Measurements from ENCODE around the gene JAM3.
"Not testable (repeated sequence)": the region's sequence is repeated elsewhere in the genome, so short reads cannot be mapped to it uniquely, and the experiment has no call there.

The JAM3 gene

DNA sequence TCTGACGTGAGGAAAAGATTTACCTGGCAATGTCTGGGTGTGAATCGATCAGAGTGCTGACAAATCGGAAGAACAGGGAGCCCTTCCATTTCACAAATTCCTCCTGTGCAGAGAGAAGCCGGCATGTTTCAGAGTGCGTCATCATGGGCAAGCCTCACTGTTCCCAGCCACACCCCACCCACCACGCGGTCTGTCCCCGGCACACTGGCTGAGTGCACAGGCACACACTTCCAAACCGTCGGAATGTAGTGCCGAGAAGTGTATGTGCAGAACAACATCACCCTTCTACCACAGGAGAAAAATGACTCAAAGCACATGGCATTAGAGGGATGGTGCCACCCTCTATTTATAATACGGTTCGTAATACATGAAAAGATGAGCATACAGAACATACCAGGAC lies 107.4 kb downstream of the JAM3 start:
- no peak for DNase-seq
- TF ChIP-seq, protein P1, sequence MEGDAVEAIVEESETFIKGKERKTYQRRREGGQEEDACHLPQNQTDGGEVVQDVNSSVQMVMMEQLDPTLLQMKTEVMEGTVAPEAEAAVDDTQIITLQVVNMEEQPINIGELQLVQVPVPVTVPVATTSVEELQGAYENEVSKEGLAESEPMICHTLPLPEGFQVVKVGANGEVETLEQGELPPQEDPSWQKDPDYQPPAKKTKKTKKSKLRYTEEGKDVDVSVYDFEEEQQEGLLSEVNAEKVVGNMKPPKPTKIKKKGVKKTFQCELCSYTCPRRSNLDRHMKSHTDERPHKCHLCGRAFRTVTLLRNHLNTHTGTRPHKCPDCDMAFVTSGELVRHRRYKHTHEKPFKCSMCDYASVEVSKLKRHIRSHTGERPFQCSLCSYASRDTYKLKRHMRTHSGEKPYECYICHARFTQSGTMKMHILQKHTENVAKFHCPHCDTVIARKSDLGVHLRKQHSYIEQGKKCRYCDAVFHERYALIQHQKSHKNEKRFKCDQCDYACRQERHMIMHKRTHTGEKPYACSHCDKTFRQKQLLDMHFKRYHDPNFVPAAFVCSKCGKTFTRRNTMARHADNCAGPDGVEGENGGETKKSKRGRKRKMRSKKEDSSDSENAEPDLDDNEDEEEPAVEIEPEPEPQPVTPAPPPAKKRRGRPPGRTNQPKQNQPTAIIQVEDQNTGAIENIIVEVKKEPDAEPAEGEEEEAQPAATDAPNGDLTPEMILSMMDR (IDR thresholded peaks at IDR 0.05; ENCODE audit: low read depth, low read length), result no peak
- Histone ChIP-seq H3K9me3 (no peaks in the 10 kb centered on the region), H3K4me3 (ENCODE audit: low read depth, low read length) (no peak overlapping the region), H3K4me1 (no peaks in the 10 kb centered on the region), H3K27me3 (no peaks in the 10 kb centered on the region), H3K36me3 (peaks cover 77% of the 10 kb centered on the region)

DNA sequence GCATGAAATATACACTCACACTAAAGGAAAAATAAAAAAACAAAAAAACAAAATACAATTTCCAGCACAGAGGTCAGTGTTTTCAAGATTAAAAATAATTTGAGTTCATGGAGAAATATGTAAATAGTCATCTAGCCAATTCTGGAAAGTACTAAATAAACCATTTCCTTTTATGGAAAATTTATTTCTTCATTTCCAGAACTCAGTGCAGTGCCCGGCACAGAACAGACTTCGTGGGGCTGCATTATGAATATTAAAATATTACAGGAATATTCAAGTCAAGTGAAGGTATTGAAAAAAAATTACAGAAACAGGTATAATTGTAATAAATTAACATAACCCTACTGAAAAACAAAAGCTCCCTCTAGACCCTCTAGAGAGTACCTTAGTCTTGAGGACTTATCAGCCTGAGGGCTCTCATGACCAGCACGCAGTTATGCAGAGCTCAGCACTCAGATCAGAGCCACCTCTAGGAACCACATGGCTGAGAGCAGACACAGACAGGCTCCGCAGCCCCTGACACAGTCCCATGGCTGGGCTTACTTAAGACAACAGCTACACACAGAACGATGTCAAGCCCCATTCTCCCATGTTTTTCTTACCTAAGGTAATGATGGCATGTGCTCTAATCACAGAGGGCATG lies 109.3 kb downstream of the JAM3 start:
- TF ChIP-seq, protein P1 (IDR thresholded peaks at IDR 0.05; ENCODE audit: low read depth, low read length), result no peak
- H3K9me3 ChIP-seq, result no peaks in the 10 kb centered on the region
- H3K4me3 ChIP-seq (ENCODE audit: low read depth, low read length), result no peak overlapping the region
- peaks cover 75% of the 10 kb centered on the region for H3K36me3 ChIP-seq
- H3K4me1 ChIP-seq, result no peaks in the 10 kb centered on the region
- no peaks in the 10 kb centered on the region for H3K27me3 ChIP-seq
- no peak for DNase-seq

- H3K27me3 ChIP-seq, result no peaks in the 10 kb centered on the region
- H3K4me3 ChIP-seq (ENCODE audit: low read depth, low read length), result no peak overlapping the region
- H3K36me3 ChIP-seq, result peaks cover 72% of the 10 kb centered on the region
- TF ChIP-seq, protein P1 (IDR thresholded peaks at IDR 0.05; ENCODE audit: low read depth, low read length), result no peak
- DNase-seq, result no peak
- H3K4me1 ChIP-seq, result no peaks in the 10 kb centered on the region
- H3K9me3 ChIP-seq, result no peaks in the 10 kb centered on the region
These were observed 112.8 kb downstream of the JAM3 start for GRCh38 chr11:134181707-134182106.

DNA sequence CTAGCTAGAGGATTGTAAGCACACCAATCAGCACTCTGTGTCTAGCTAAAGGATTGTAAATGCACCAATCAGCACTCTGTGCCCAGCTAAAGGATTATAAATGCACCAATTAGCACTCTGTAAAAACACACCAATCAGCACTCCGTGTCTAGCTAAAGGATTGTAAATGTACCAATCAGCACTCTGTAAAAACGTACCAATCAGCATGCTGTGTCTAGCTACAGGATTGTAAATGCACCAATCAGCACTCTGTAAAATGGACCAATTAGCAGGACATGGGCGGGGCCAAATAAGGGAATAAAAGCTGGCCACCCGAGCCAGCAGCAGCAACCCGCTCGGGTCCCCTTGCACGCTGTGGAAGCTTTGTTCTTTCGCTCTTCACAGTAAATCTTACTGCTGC lies 119.2 kb downstream of the JAM3 start:
- peaks cover 86% of the 10 kb centered on the region for H3K36me3 ChIP-seq
- H3K4me1 ChIP-seq, result not testable (repeated sequence)

GRCh38 chr11:134196756-134197155 lies 127.9 kb downstream of the JAM3 start:
- no peaks in the 10 kb centered on the region for H3K9me3 ChIP-seq
- no peak for DNase-seq
- TF ChIP-seq, protein P1 (IDR thresholded peaks at IDR 0.05; ENCODE audit: low read depth, low read length), result no peak
- no peaks in the 10 kb centered on the region for H3K4me1 ChIP-seq
- peaks cover 77% of the 10 kb centered on the region for H3K36me3 ChIP-seq
- no peaks in the 10 kb centered on the region for H3K27me3 ChIP-seq
- no peak overlapping the region for H3K4me3 ChIP-seq (ENCODE audit: low read depth, low read length)

More for the DNA sequence above, 119.2 kb downstream of the JAM3 start:
- not testable (repeated sequence) for DNase-seq; H3K27me3 ChIP-seq; H3K9me3 ChIP-seq; H3K4me3 ChIP-seq (ENCODE audit: low read depth, low read length)

DNA sequence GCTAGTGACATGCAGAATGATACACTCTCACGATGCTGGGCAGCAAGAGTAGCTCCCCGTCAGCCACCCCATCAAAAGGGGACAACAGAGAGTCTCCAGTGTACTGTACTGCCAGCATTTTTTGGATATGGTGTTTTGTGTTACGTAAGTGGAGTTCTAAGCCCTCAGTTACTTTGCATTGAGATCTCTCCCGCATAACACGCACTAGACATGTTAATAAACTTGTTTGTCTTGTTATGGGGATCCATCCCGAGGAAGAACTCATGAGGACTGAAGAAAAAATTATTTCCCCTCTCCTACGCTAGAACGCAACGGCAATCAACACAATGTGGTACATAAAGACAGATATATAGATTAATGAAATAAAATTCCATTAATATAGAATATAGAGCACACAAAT lies 130.7 kb downstream of the JAM3 start:
- Histone ChIP-seq H3K4me3 (ENCODE audit: low read depth, low read length) (no peak overlapping the region), H3K9me3 (no peaks in the 10 kb centered on the region), H3K36me3 (peaks cover 77% of the 10 kb centered on the region), H3K27me3 (no peaks in the 10 kb centered on the region), H3K4me1 (no peaks in the 10 kb centered on the region)
- DNase-seq, result no peak
- TF ChIP-seq, protein P1 (IDR thresholded peaks at IDR 0.05; ENCODE audit: low read depth, low read length), result no peak
